GM19324 (cell line): ENCODE data around the gene BABAM2.

Source experiments
- ATAC-seq: cut with Tn5 transposase; IDR thresholded peaks from one replicate; pipeline ENCODE4 v1.9.1; 2021; ENCODE audit warnings: mild to moderate bottlenecking, moderate library complexity; ENCODE audit not compliant: unreplicated experiment, low FRiP score

Gene BABAM2

GRCh38 chr2:28346587-28346986 is 456.1 kb downstream of the BABAM2 start:
- no peak for ATAC-seq

- no peak for ATAC-seq
Measured at GRCh38 chr2:28347193-28347592, 456.7 kb downstream of the BABAM2 start.

DNA sequence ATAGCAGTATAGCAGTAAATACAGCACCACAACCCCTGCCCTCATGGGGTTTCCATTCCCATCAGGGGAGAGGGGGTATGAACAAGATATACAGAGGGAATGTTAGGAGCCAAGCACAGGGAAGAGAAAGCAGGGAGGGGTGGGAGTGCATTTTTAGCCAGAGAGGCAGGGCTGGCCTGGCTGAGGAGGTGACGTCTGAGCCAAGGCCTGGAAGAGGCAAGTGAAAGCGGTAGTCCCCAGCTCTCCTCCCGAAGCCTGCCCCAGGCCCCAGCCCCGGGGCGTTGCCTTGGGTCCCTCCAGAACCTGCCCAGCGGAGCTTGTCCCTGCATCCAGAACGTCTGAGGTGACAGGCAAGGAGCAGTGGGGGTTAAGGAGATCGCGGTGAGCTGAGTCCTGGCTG is 457.1 kb downstream of the BABAM2 start:
- no peak for ATAC-seq

DNA sequence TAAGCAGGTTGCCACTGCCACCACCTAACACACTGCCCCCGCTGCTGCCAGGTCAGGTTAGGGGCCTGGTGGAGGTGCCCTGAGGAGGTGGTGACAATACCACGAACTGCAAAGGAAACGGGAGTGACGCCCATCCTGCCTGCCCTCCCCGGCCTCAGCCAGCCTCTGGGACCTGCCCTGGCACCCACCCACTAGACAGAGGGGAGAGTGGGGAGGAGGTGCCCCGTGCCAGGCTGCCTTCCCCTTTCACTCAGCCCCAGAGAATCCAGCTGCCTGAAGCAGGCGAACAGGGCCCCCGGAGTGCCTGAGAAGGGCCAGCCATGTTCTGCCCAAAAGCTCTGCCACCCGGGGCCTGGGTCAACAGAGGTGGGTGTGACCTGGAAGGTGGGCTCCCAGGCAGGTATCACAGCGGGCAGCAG is 457.6 kb downstream of the BABAM2 start:
- no peak for ATAC-seq

DNA sequence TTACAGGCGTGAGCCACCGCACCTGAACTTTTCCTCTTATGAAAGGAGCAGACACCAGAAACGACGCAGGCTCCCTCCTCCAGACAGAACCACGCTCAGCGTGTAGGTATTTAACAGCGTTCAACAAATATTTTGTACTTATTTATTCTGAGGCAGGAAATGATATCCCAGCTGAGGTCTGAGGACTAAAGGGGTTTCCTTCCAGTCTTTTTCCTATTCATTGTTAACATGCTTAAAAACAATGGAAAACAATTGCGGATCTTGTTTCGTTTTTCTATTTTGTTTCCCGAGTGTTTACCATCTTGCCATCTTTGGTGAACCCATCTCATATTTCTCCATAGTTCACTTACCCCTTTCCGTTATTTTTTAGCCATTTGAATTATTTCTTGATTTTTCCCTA is 458.4 kb downstream of the BABAM2 start:
- ATAC-seq: no peak

- no peak for ATAC-seq
Measured at GRCh38 chr2:28349546-28350165, 459.1 kb downstream of the BABAM2 start.

DNA sequence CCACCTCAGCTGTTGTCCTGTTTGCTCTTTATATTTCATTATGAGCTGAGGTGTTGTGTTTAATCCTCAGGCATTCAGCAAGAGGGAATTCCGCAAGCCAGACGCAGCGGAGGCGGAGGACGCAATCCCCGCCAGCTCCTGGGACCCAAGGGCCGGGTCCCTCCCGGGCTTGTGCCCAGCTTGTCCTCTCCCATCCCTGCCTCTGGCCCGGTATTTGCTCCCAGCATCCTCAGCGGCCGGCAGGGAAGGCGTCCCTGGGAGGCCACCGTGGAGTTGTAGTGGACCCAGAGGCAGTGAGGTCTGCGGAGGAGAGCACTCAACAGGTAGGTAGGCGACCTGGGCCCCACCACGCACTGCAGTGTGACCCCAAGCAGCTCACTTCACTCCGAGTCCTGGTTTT is 459.7 kb downstream of the BABAM2 start:
- ATAC-seq: no peak

GRCh38 chr2:28350791-28351285 is 460.3 kb downstream of the BABAM2 start:
- ATAC-seq: no peak

GRCh38 chr2:28351621-28352020 is 461.1 kb downstream of the BABAM2 start:
- no peak for ATAC-seq

GRCh38 chr2:28352104-28352503 is 461.6 kb downstream of the BABAM2 start:
- no peak for ATAC-seq

DNA sequence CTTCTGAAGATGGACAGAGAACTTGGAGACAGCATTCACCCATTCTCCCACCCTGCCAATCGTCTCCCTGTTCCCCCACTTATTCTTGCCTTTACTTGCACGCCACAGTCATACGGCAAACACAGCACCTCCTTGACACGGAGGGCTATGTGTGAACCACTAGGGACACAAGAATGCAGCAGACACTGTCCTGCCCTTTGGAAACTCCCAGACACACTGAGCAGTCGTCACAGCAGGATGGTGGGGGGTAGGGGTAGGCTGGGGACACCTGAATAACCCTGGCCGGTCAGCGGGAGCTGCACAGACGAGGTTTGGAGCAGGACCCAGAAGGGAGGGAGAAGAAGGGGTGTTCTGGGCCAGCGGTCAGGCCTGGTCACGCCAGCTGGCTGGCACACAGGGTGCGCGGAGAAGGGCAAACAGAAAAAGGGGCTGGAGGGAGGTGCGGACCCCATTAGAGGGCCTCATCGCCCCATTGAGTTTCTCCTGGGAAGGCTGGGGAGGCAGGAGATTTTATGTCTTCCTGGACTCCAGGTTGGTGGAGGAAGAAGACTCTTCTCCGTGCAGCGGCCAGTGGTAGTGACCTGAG is 462.2 kb downstream of the BABAM2 start:
- ATAC-seq: no peak

- no peak for ATAC-seq
Measured at GRCh38 chr2:28354920-28355520, 464.5 kb downstream of the BABAM2 start.

GRCh38 chr2:28355521-28356094 is 465.1 kb downstream of the BABAM2 start:
- ATAC-seq: no peak

DNA sequence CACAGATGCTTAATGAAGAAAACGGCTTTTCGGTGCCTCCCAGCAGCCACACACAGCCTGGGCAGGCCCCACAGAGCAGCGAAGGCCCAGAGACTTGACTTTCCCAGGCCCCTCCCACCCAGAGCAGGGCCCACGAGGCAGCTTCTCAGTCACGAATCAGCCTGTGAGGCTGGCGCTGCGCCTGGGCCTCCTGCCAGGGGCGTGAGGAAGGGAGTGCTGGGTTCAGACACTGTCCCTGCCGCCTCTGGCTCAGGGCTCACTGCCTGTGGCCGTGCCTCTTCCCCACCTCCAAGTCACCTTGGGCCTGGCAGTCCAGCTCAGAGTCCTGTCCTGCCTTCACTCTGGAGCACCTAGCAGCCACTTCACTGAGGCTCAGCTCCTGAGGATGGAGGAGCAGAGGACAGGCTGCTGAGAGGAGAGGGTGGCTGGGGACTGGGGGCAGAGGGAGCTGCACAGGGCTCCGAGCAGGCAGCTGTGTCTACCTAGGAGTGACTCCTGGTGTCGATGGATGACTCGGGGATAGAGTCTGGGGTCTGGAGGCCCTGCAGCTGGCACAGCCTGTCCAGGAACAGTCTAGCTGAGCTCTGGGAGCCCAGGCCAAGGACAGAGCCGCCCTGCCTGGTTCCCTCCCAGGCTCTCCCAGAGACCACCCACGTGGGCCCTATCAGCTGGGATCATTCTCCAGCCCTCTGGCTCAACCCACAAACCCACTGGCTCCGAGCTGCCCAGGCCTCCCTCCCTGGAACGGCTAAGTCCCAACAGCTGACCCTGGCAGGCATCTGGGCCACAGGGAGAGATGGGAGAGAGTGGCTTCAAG is 465.8 kb downstream of the BABAM2 start:
- ATAC-seq: no peak

- ATAC-seq: no peak
Measured at GRCh38 chr2:28357055-28357454, 466.5 kb downstream of the BABAM2 start.

GRCh38 chr2:28357948-28358667 is 467.6 kb downstream of the BABAM2 start:
- ATAC-seq: no peak

- ATAC-seq: no peak
Measured at GRCh38 chr2:28358668-28359201, 468.2 kb downstream of the BABAM2 start.

- no peak for ATAC-seq
Measured at GRCh38 chr2:28359222-28360057, 468.9 kb downstream of the BABAM2 start.
